Activated gamma-delta T cell (primary cell): Measurements from ENCODE around the gene NDUFAF2.
"Not testable (repeated sequence)": the region's sequence is repeated elsewhere in the genome, so short reads cannot be mapped to it uniquely, and the experiment has no call there.

Source experiments
- DNase-seq: peaks from one replicate; lab custom pipeline; 2025; lab: John Stamatoyannopoulos, UW
- total RNA-seq, 2 donors: gene quantifications; one replicate each; lab custom pipeline; 2026; lab: John Stamatoyannopoulos, UW

The NDUFAF2 gene, protein sequence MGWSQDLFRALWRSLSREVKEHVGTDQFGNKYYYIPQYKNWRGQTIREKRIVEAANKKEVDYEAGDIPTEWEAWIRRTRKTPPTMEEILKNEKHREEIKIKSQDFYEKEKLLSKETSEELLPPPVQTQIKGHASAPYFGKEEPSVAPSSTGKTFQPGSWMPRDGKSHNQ
- 13.2 to 13.7 reads per million in 2 donors for total RNA-seq

DNA sequence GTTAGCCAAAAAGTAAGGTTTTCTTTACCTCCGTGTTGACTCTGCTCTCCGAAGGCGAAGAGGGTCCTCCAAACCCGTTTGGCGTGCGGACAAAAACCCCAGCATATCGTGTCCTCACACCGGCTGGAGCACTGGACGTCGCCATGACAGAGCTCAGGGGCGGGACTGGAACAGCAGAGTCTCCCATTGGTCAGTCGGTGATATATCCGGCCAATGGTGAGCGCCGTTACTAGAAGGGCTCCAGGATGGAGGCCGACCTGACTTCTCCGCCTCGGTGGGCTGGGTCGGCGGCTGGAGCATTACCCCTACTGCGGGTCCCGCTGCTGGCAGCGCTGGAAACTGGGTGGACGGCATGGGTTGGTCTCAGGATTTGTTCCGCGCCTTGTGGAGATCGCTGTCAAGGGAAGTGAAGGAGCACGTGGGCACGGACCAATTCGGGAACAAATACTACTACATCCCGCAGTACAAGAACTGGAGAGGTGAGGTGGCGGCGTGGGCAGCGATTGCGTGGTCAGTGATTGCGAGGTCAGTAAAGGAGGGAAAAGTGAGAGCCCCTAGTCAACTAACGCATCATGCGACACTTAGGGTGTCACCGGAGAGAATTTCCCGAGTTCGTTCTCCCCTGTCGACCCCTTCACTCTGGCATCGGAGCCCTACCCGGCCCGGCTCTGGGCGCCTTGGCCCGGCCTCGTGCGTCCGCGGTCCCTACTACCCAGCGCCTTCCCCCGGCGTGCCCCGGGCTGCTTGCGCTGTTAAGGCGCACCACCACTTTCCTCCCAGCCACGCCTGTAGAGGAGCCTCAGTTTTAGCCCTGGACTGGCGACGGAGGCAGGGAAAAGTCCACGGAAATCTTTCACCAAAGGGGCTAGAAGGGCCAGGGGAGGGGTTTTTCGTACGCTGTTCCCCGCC is at the start of gene NDUFAF2, which contains the start of gene ERCC8:
NDUFAF2 (plus strand) TSS at position 302 of the 909 bp plus-strand sequence; CDS start at position 353, 51 bp downstream.
ERCC8 (minus strand) TSS at position 167 of the 909 bp plus-strand sequence; CDS start at position 105, 62 bp downstream.
- peak; percentile 52 for DNase-seq

GRCh38 chr5:60896991-60897390 is 48.0 kb upstream of the NDUFAF2 start:
- no peak for DNase-seq

DNA sequence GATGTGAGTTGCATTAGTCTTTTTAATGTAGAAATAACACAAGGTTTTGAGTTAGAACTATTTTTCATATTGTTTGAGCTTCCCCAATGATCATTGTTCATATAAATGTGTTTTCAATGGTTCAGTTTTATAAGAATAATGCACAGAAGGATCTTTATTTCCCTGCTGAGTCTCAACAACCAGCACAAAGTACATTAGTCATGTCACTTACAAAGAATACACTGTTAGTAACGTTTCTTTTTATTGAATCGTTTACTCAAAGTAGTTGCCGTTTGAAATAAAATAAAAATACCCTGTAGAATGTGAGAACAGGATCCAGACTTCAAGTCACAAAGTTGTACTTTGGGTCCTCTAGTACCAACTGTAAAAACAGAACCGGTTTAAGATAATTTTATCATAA is 41.6 kb upstream of the NDUFAF2 start:
- no peak for DNase-seq

DNA sequence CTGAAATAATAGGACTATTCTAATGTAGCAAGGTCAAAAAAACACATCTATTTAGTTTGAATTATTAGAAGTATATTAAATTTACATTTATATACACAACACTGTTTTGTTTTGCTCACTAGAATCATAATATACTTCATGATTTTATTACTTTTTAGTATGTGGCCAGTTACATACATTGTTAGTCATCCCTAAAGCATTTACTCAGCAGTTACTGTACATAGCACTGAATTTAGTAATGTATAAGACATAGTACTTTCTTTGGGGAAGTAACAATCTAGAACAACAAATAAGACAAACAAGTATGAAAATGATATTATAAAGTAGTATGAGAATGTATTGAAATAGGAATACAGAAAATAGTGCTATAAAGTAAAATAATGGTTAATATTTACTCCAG is 28.4 kb upstream of the NDUFAF2 start:
- no peak for DNase-seq

- no peak for DNase-seq
These were observed 26.5 kb upstream of the NDUFAF2 start for GRCh38 chr5:60918466-60918865.

DNA sequence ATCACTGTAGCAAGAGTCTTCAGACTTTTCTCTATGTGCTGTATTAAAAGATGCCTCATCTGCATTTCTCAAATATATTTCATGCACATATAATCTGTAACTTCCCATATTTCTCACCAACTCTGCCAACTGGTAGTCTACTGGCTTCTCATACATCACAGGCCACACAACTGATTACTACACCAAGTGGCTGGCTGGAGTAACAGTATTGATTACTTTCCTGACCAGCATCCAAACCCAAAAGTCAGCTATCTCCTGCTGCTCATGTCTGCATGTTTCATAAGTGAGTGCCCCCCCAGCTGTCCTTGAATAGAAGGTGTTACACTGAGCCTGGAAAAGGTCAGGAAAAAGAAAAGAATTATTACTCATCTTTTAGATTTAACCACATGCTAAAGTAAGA is 17.6 kb upstream of the NDUFAF2 start:
- no peak for DNase-seq

DNA sequence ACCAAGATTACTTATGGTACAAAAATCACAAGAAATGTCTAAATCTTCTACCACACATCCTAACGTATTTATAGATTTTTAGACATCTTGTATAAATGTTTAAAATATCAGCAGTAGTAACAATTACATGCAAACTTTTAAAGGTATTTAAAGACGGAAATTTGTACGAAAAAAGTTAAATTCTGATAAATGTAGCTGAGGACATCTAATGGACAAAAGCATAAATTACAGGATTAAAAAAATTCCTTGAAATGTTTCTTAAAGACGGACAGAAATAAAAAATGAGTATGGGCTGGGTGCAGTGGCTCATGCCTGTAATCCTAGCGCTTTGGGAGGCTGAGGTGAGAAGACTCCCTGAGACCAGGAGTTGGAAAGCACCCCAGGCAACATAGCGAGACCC is 16.0 kb upstream of the NDUFAF2 start:
- DNase-seq, result no peak

DNA sequence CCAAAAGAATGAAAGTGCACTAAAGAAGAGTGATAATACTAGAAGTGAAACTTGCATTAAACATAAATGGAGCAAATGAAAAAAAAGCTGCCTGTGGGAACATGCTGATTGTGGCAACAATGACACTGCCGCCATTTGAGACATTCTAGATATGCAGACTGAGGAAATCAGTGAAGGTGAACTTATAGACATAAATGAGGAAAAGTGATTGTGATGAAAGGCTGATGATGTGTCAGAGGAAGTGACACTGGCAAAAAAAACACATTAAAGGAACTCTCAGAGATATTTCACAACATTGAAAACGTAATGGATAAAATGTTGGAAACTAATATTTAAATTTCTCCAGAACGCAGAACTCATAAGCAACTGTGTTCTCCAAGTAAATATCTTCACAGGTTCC is 1.4 kb upstream of the NDUFAF2 start:
- DNase-seq, result no peak

DNA sequence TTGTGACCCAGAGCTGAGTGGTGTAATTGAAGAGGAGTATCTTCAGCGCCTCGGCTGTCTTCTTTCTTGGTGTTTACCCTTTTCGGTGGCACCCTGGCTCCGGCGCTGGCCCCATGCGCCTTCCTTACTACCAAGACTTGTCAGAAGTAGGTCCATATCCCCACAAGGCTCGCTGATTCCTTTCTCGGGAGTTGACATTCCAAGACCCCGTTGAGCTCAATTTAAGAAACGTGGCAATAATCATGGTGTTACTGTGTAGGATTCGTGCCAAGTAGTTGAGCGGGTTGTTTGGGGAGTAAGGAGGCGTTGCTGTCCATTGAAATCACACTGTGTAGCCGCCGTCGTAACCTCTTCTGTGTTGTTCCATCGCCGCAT is 795 bp downstream of the NDUFAF2 start:
- no peak for DNase-seq

- DNase-seq, result no peak
These were observed 3.7 kb downstream of the NDUFAF2 start for GRCh38 chr5:60948738-60949137.

- no peak for DNase-seq
These were observed 10.2 kb downstream of the NDUFAF2 start for GRCh38 chr5:60955239-60955638.

GRCh38 chr5:60958088-60958487 is 13.1 kb downstream of the NDUFAF2 start:
- DNase-seq, result no peak

DNA sequence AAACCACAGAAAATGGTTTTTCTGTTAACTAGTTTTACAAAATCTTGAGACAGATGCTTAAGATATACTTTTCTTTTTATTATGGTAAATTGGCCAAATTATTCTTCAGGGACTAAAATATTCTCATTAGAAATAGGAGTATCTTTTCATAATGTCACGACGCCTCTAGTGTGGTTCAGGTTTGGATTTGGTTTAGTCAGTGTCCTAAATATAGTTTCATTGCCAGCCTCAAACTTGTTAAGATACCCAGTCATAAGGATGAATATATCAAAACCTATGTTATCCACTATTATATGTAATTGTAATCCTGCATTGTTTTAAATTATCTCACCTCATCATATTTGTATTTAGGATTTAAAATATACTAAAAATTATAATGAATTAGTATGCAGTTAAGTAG is 13.7 kb downstream of the NDUFAF2 start:
- no peak for DNase-seq

- DNase-seq, result no peak
These were observed 14.2 kb downstream of the NDUFAF2 start for GRCh38 chr5:60959156-60959555.

GRCh38 chr5:60960591-60960990 is 15.6 kb downstream of the NDUFAF2 start:
- no peak for DNase-seq

DNA sequence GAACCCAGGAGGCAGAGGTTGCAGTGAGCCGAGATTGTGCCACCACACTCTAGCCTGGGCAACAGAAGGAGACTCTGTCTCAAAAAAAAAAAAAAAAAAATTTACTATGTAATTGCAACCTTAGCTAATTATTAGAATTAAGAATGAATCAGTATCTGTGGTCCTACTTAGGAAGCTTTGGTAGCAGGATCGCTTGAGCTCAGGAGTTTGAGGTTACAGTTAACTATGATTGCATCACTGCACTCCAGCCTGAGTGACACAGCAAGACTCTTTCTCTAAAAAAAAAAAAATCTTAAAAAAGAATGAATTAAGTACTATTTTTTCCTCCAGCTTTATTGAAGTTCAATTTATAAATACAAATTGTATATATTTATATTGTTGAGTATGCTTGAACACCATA is 16.7 kb downstream of the NDUFAF2 start:
- DNase-seq, result no peak

DNA sequence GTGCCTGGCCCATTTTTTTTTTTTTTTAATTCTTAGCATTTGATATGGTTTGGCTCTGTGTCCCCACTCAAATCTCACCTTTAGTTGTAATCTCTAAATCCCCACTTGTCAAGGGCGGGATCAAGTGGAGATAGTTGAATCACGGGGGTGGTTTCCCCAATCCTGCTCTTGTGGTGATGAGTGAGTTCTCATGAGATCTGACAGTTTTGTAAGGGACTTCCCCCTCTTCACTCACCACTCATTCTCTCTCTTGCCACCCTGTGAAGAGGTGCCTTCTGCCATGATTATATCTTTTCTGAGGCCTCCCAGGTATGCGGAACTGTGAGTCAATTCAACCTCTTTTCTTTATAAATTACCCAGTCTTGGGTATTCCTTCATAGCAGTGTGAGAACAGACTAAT is 27.2 kb downstream of the NDUFAF2 start:
- no peak for DNase-seq

GRCh38 chr5:60977956-60978737 is 33.1 kb downstream of the NDUFAF2 start:
- no peak for DNase-seq

DNA sequence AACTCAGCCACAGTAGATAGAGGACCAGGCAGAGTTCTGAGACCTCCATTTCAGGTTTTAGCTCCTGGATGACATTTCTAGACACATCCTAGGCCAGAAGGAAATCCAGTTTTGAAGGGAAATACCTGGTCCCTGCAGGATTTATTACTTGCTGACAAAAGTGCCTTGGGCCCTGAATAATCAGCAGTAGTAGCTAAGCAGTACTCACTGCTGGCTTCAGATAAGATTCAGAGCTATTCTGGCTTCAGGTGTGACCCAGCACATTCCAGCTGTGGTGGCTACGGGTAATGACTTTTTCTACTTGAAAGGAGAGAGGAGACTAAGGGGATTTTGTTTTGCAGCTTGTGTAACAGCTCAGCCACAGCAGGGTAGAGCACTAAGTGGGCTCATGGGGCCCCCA is 34.0 kb downstream of the NDUFAF2 start:
- DNase-seq, result no peak

DNA sequence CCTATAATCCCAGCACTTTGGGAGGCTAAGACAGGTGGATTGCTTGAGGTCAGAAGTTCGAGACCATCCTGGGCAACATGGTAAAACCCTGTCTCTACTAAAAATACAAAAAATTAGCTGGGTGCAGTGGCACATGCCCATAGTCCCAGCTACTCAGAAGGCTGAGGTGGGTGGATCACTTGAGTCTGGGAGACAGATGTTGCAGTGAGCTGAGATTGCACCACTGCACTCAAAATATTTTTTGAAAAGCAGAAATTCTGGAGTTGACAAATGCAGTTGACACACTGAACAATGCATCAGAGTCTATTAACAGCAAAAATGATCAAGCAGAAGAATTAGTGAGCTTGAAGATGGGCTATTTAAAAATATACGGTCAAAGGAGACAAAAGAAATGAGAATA is 35.5 kb downstream of the NDUFAF2 start:
- DNase-seq, result no peak

DNA sequence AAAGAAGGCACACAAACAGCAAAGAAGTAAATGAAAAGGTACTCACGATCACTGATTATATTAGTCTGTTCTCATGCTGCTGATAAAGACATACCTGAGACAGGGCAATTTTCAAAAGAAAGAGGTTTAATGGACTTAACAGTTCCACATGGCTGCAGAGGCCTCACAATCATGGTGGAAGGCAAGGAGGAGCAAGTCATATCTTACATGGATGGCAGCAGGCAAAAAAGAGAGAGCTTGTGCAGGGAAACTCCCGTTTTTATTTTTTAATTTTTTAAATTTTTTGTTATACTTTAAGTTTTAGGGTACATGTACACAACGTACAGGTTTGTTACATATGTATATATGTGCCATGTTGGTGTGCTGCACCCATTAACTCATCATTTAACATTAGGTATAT is 37.1 kb downstream of the NDUFAF2 start:
- not testable (repeated sequence) for DNase-seq

DNA sequence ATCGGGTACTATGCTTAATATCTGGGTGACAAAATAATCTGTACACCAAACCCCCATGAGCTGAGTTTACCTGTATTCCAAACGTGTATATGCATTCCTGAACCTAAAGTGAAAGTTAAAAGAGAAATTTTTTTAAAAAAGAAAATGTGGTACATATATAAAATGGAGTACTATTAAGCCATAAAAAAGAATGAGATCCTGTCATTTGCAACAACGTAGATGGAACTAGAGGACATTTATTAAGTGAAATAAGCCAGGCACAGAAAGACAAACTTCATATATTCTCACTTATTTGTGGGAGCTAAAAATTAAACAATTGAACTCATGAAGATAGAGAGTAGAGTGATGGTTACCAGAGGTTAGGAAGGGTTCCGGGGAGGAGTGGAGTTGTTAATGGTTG is 44.8 kb downstream of the NDUFAF2 start:
- no peak for DNase-seq

GRCh38 chr5:60992871-60993270 is 47.9 kb downstream of the NDUFAF2 start:
- DNase-seq, result no peak
